H1 (cell line): ENCODE measurements around the gene EXT2. TPM values are rescaled to one million over a fixed set of nuclear protein-coding genes. Genes with fewer than 3 reads are reported as not detected.

Experiments used
- CTCF ChIA-PET: fragments of 300-600 bp; sonication (Branson Sonifier 250); formaldehyde crosslinking; loops from one replicate; lab custom pipeline; 2021; ENCODE audit not compliant: partially characterized antibody; lab: Charles Lee
- POLR2A ChIA-PET: fragments of 300-600 bp; sonication (Branson Sonifier 250); formaldehyde crosslinking; loops from one replicate; lab custom pipeline; 2021; ENCODE audit warnings: inconsistent platforms; ENCODE audit not compliant: partially characterized antibody; lab: Charles Lee
- DNase-seq, 2 experiments: peaks; one replicate each; pipeline versions ENCODE4 v3.0.0 to v3.0.0-alpha.2; 2010 to 2022; ENCODE audit warnings: low spot score in 2 of 2, low read depth in 1 of 2, mixed read lengths in 1 of 2
- FAIRE-seq: peaks from 2 replicates; lab custom pipeline; 2011; peaks lifted over from hg19 to GRCh38; lab: Jason Lieb, UNC
- H2AFZ ChIP-seq: 2 replicates; pipeline ENCODE4 v1.8.1; 2012; ENCODE audit warnings: low read length, inconsistent platforms
- H2AK5ac ChIP-seq: 2 replicates; pipeline ENCODE4 v1.6.1; 2013; ENCODE audit warnings: low read depth, low read length
- H2BK120ac ChIP-seq: replicated peaks from 2 replicates; pipeline ENCODE3; 2013; ENCODE audit warnings: low read depth, low read length, inconsistent platforms
- H2BK12ac ChIP-seq: 2 replicates; pipeline ENCODE4 v1.6.1; 2013; ENCODE audit warnings: low read depth, low read length
- H2BK15ac ChIP-seq: 2 replicates; pipeline ENCODE4 v1.6.1; 2013; ENCODE audit warnings: low read length
- H2BK20ac ChIP-seq: 2 replicates; pipeline ENCODE4 v1.6.1; 2013; ENCODE audit warnings: low read length
- H2BK5ac ChIP-seq: 2 replicates; pipeline ENCODE4 v1.6.1; 2013; ENCODE audit warnings: low read depth, low read length
- H3K14ac ChIP-seq: 2 replicates; pipeline ENCODE4 v1.6.1; 2013; ENCODE audit warnings: inconsistent platforms; ENCODE audit not compliant: insufficient read length
- H3K18ac ChIP-seq: 2 replicates; pipeline ENCODE4 v1.6.1; 2013; ENCODE audit warnings: low read length; ENCODE audit errors: extremely low read depth
- H3K23ac ChIP-seq: 2 replicates; pipeline ENCODE4 v1.6.1; 2013; ENCODE audit warnings: inconsistent platforms; ENCODE audit not compliant: insufficient read length
- H3K23me2 ChIP-seq: 2 replicates; pipeline ENCODE4 v1.6.1; 2013; ENCODE audit warnings: low read depth, low read length
- H3K27ac ChIP-seq: 2 replicates; pipeline ENCODE4 v1.6.1; 2011; ENCODE audit warnings: low read depth, low read length, inconsistent platforms
- H3K27me3 ChIP-seq, 4 experiments: replicated peaks in 1 of 4; 1 replicate in 1 of 4; 2 replicates in 3 of 4; pipeline versions ENCODE4 v1.6.1 to v1.8.1; 2011 to 2013; ENCODE audit warnings: low read length in 3 of 4, mild to moderate bottlenecking in 3 of 4, inconsistent platforms in 2 of 4, mixed read lengths in 2 of 4, moderate library complexity in 1 of 4; ENCODE audit not compliant: control insufficient read depth in 3 of 4, insufficient read depth in 3 of 4; ENCODE audit errors: extremely low read depth in 1 of 4
- H3K36me3 ChIP-seq, 4 experiments: 2 replicates each; pipeline versions ENCODE4 v1.6.1 to v1.8.1; 2011 to 2013; ENCODE audit warnings: mild to moderate bottlenecking in 4 of 4, low read length in 3 of 4, moderate library complexity in 2 of 4, control low read depth in 1 of 4, inconsistent platforms in 1 of 4; ENCODE audit not compliant: insufficient read depth in 4 of 4, control insufficient read depth in 2 of 4
- H3K4ac ChIP-seq: replicated peaks from 2 replicates; pipeline ENCODE3; 2013; ENCODE audit warnings: low read length, low read depth, mixed read lengths, inconsistent platforms; ENCODE audit not compliant: insufficient read length
- H3K4me1 ChIP-seq, 4 experiments: replicated peaks in 1 of 4; 1 replicate in 1 of 4; 2 replicates in 3 of 4; pipeline versions ENCODE4 v1.6.1 to v1.8.1; 2011 to 2013; ENCODE audit warnings: low read length in 3 of 4, inconsistent platforms in 2 of 4, mixed read lengths in 1 of 4; ENCODE audit not compliant: insufficient read depth in 4 of 4, control insufficient read depth in 3 of 4
- H3K4me2 ChIP-seq, 2 experiments: 2 replicates each; pipeline versions ENCODE4 v1.6.1 to v1.8.1; 2011 to 2013; ENCODE audit warnings: low read depth in 2 of 2, low read length in 2 of 2, control low read depth in 1 of 2, inconsistent platforms in 1 of 2, mild to moderate bottlenecking in 1 of 2; ENCODE audit not compliant: insufficient read depth in 1 of 2
- H3K4me3 ChIP-seq, 4 experiments: fragments of 200-600, 300-600 bp in 1 of 4; sonication (generic), shearing (Covaris generic), sonication (Bioruptor Twin) in 1 of 4; 2 replicates each; pipeline versions ENCODE4 v1.5.1 to v1.8.1; 2011 to 2016; ENCODE audit warnings: low read length in 4 of 4, low read depth in 3 of 4, control low read depth in 2 of 4, inconsistent platforms in 2 of 4, mild to moderate bottlenecking in 2 of 4, mixed read lengths in 1 of 4, moderate library complexity in 1 of 4; ENCODE audit not compliant: insufficient read depth in 2 of 4; ENCODE audit errors: extremely low read depth in 1 of 4
- H3K56ac ChIP-seq: replicated peaks from 2 replicates; pipeline ENCODE3; 2013; ENCODE audit warnings: low read depth, mild to moderate bottlenecking, mixed read lengths, low read length, inconsistent platforms; ENCODE audit not compliant: insufficient read length
- H3K79me1 ChIP-seq: 2 replicates; pipeline ENCODE4 v1.6.1; 2013; ENCODE audit warnings: low read depth, low read length, control low read depth
- H3K79me2 ChIP-seq, 2 experiments: 2 replicates each; pipeline versions ENCODE4 v1.6.1 to v1.8.1; 2012 to 2013; ENCODE audit warnings: low read length in 2 of 2, mild to moderate bottlenecking in 2 of 2, inconsistent platforms in 1 of 2; ENCODE audit not compliant: insufficient read depth in 2 of 2, control insufficient read depth in 1 of 2
- H3K9ac ChIP-seq, 4 experiments: replicated peaks in 1 of 4; 1 replicate in 1 of 4; 2 replicates in 3 of 4; pipeline versions ENCODE4 v1.6.1 to v1.8.1; 2011 to 2013; ENCODE audit warnings: low read depth in 3 of 4, low read length in 3 of 4, control low read depth in 2 of 4, mild to moderate bottlenecking in 2 of 4, moderate library complexity in 2 of 4, inconsistent platforms in 1 of 4; ENCODE audit errors: extremely low read depth in 1 of 4
- H3K9me3 ChIP-seq, 2 experiments: 2 replicates each; pipeline versions ENCODE4 v1.6.1 to v1.8.1; 2012 to 2013; ENCODE audit warnings: mild to moderate bottlenecking in 2 of 2, moderate library complexity in 2 of 2, control low read depth in 1 of 2, inconsistent platforms in 1 of 2, low read depth in 1 of 2, low read length in 1 of 2, mixed read lengths in 1 of 2; ENCODE audit not compliant: insufficient read depth in 2 of 2
- H4K20me1 ChIP-seq, 2 experiments: replicated peaks in 1 of 2; 2 replicates each; pipeline versions ENCODE3 to v1.8.1; 2011 to 2013; ENCODE audit warnings: inconsistent platforms in 2 of 2, low read length in 2 of 2, mild to moderate bottlenecking in 1 of 2; ENCODE audit not compliant: insufficient read depth in 2 of 2, control insufficient read depth in 1 of 2
- H4K5ac ChIP-seq: 2 replicates; pipeline ENCODE4 v1.6.1; 2013; ENCODE audit warnings: low read length, low read depth, mixed read lengths, inconsistent platforms; ENCODE audit not compliant: insufficient read length
- H4K8ac ChIP-seq: 2 replicates; pipeline ENCODE4 v1.8.0; 2013; ENCODE audit warnings: mild to moderate bottlenecking, moderate library complexity, low read length, inconsistent platforms; ENCODE audit not compliant: insufficient read depth; ENCODE audit errors: extremely low read depth
- H4K91ac ChIP-seq: replicated peaks from 2 replicates; pipeline ENCODE3; 2013; ENCODE audit warnings: low read length, mixed read lengths, inconsistent platforms; ENCODE audit not compliant: insufficient read length
- GTF2F1 ChIP-seq: IDR thresholded peaks from 2 replicates; pipeline ENCODE4 v1.6.1; 2012; ENCODE audit warnings: low read depth, low read length, improper control_type of control experiment, borderline replicate concordance
- WGBS, 2 experiments: shearing (Covaris generic) in 1 of 2; methylation state at CpG; one replicate each; pipeline versions ENCODE4 v1.1.6 to v1.1.7; 2013 to 2015; ENCODE audit warnings: low lambda C conversion rate in 2 of 2, mixed read lengths in 2 of 2, inconsistent platforms in 1 of 2, low coverage in 1 of 2, missing lambda C conversion rate in 1 of 2; ENCODE audit not compliant: insufficient replicate concordance in 2 of 2, insufficient coverage in 1 of 2, insufficient read length in 1 of 2; ENCODE audit errors: extremely low coverage in 1 of 2, missing lambda C conversion rate in 1 of 2; 5-methylcytosine and 5-hydroxymethylcytosine counted together
- polyA plus RNA-seq, 7 experiments: library from polyadenylated mRNA; depleted of rRNA in 3 of 7; stranded (reverse) in 5 of 7; unstranded in 2 of 7; fragments of >200 nt in 5 of 7; fragments of 200-250 nt in 2 of 7; gene quantifications; 1 replicate in 5 of 7; 2 replicates in 1 of 7; 4 replicates in 1 of 7; pipeline versions ENCODE4 v1.2.1 to v1.2.3, GENCODE V29; 2011 to 2013; ENCODE audit warnings: missing spikeins in 2 of 7, mixed read lengths in 2 of 7
- total RNA-seq: library from RNA; stranded (reverse); fragmentation: NEBNext Ultra II Directional; extraction: Animal tissue kit (Norgen Biotek cat#: 25700); gene quantifications from 2 replicates; pipeline ENCODE4 v1.2.1, GENCODE V29; 2021

EXT2 gene
- total and polyA plus RNA-seq, 2 of the 8 experiments (the other 6 are each of a cell fraction or from before 2014, with no cell fraction given): 29.8 to 42.8 TPM

DNA sequence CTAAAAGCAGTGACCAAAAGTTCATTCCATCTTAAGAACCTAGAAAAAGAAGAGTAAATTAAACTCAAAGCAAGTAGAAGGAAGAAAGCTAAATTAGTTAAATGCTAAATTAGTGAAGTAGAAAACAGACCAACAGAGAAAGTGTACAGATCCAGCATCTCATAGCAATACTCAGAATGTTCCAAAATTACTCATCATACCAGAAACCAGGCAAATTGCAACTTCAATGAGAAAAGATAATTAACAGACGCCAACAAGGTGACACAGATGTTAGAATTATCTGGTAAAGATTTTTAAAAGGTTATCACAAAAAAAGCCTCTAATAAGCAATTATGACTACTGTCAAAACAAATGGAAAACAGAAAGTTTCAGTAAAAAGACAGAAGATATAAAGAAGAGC, 117.7 kb downstream of the EXT2 start:
- Histone ChIP-seq H3K79me1 (no peaks in the 10 kb centered on the region), H3K9me3 (peaks cover 0 to 6% of the 10 kb centered on the region in 2 experiments; a peak in 1 of 4 replicates), H3K4me3 (no peak overlapping the region), H2BK5ac (no peak overlapping the region), H4K20me1 (no peaks in the 10 kb centered on the region), H3K79me2 (no peaks in the 10 kb centered on the region), H3K27ac (no peak overlapping the region), H3K23ac (no peak overlapping the region), H2BK120ac (no peak overlapping the region), H3K14ac (no peak overlapping the region), H3K4ac (no peak overlapping the region), H3K9ac (no peak overlapping the region), H4K91ac (no peak overlapping the region), H2AFZ (no peak overlapping the region), H3K18ac (no peak overlapping the region), H3K27me3 (no peaks in the 10 kb centered on the region), H4K5ac (no peak overlapping the region), H2BK15ac (no peak overlapping the region), H3K36me3 (no peaks in the 10 kb centered on the region), H3K4me1 (no peaks in the 10 kb centered on the region), H4K8ac (no peak overlapping the region), H3K4me2 (no peak overlapping the region), H2AK5ac (no peak overlapping the region), H3K56ac (no peak overlapping the region), H2BK20ac (no peak overlapping the region), H3K23me2 (no peaks in the 10 kb centered on the region), H2BK12ac (no peak overlapping the region)
- POLR2A ChIA-PET: no interaction called here
- CTCF ChIA-PET: interaction anchor here (0.7 kb wide), 1 partner anchor 80 kb away, joined by 3 read pairs; no protein-coding TSS in a partner anchor
- DNase-seq: no peak
- FAIRE-seq: no peak
- TF ChIP-seq GTF2F1: no peak
- WGBS, 2 experiments: 82% methylated on average over 1 of the region's 1 CpG; no CpG with 5 or more reads in 1 of the 2 experiments
